ENCODE data around the gene RIMKLB. TPM values are rescaled to one million over a fixed set of nuclear protein-coding genes. Genes with fewer than 3 reads are reported as not detected.

RIMKLB gene
- total RNA-seq, 1 donor from 2014 or later = 42.6 TPM

DNA sequence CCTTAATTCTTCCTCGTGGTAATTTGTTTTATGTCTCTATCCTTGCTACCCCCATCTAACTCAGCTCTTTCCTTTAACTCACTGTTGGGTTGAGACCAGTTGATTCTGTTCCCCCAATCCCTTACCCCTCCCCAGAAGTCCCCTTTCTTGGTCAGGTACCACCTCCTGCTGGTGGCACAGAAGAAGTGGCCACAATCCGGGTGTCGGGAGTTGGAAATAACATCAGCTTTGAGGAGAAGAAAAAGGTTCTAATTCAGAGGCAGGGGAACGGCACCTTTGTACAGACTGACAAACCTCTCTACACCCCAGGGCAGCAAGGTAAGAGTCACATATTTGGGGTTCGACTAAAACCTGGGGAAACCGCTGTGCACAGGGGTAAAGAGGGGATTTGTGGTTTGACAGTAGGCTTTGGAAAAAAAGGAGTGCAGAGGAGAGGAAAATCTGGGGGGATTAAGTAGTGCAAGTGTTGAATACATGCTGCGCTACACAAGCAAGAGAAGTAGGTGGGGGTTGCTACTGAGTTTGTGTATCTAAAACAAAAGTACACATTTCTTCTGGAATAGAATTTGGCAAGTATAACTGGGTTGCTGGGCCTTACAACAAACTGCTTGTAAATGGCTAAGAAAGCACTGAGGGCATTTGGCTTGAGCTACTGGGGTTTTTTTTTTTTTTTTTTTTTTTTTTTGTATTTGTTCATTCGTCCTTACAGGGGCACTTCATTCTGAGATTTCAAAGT, 125.9 kb downstream of the RIMKLB start:
- Histone ChIP-seq H3K27me3 (ENCODE audit: control insufficient read depth, insufficient read depth, low read length) (no peaks in the 10 kb centered on the region), H3K36me3 (ENCODE audit: control insufficient read depth, insufficient read depth, low read length) (no peaks in the 10 kb centered on the region), H3K4me3 (ENCODE audit: low read depth, low read length) (peak overlapping the region; percentile 13)
- no peak for DNase-seq (ENCODE audit: low read depth)
- TF ChIP-seq, protein P1, sequence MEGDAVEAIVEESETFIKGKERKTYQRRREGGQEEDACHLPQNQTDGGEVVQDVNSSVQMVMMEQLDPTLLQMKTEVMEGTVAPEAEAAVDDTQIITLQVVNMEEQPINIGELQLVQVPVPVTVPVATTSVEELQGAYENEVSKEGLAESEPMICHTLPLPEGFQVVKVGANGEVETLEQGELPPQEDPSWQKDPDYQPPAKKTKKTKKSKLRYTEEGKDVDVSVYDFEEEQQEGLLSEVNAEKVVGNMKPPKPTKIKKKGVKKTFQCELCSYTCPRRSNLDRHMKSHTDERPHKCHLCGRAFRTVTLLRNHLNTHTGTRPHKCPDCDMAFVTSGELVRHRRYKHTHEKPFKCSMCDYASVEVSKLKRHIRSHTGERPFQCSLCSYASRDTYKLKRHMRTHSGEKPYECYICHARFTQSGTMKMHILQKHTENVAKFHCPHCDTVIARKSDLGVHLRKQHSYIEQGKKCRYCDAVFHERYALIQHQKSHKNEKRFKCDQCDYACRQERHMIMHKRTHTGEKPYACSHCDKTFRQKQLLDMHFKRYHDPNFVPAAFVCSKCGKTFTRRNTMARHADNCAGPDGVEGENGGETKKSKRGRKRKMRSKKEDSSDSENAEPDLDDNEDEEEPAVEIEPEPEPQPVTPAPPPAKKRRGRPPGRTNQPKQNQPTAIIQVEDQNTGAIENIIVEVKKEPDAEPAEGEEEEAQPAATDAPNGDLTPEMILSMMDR (IDR thresholded peaks at IDR 0.05; ENCODE audit: insufficient read depth, low read length, severe bottlenecking) = peak; percentile 43
- FAIRE-seq = no peak

DNA sequence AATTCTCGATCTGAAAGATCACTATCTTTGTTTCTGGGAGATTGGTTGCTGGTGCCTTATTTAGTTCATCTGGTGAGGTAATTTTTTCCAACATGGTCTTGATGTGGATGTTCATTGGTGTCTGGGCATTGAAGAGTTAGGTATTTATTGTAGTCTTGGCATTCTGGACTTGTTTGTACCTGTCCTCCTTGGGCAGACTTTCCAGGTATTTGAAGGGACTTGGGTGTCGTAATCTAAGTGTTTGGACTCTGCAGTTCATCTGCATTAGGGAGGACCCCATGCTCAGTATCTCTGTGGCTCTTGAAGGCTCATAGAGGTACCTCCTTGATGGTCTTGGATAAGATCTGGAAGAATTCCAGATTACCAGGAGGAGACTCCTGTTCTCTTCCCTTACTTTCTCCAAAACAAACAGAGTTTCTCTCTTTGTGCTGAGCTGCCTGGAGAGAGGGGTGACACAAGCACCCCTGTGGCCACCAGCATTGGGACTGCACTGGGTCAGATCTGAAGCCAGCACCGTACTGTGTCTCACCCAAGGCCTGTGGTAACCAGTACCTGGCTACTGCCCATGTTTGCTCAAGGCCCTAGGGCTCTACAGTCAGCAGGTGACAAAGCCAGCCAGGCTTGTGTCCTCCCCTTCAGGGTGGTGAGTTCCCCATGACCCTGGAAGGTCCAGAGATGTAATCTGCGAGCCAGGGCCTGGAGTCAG, 129.9 kb downstream of the RIMKLB start:
- TF ChIP-seq, protein P1 (IDR thresholded peaks at IDR 0.05; ENCODE audit: insufficient read depth, low read length, severe bottlenecking) = no peak
- DNase-seq (ENCODE audit: low read depth) = peak; percentile 83
- Histone ChIP-seq H3K4me3 (ENCODE audit: low read depth, low read length) (no peak overlapping the region), H3K36me3 (ENCODE audit: control insufficient read depth, insufficient read depth, low read length) (no peaks in the 10 kb centered on the region), H3K27me3 (ENCODE audit: control insufficient read depth, insufficient read depth, low read length) (no peaks in the 10 kb centered on the region)
- no peak for FAIRE-seq

DNA sequence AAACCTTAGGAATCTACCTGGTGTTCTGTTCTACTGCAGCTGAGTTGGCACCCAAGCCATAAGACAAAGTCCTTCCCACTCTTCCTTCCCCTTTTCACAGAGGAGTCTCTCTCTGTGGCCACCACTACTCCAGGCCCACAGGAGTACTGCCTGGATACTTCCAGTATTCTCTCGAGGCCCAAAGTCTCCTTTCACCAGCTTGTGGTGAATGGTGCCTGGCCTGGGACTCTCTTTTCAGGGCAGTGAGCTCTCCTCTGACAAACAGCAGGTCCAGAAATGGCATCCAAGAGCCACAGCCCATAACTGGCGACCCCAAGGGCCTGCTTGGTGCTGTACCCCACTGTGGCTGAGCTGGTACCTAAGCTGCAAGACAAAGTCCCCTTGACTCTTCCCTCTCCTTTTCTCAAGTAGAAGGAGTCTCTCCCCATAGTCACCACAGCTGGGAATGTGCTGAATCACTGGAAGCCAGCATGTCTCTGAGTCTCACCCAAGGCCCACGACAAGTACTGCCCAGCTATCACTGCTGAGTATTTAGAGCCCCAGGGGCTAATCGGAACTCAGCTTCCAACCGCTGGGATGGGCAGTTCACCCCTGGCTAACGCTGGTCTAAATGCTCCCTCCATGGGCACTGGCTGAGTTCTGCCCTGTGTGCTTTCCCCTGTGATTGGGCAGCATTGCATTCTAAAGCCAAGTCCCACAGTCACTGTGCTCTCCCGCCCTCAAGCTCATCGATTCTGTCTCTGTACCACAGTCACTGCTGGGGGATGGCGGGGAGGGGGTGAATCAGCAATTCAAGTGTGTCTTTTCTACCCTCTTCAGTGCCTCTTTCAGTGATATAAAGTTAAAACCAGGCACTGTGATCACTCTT, 130.7 kb downstream of the RIMKLB start:
- Histone ChIP-seq H3K4me3 (ENCODE audit: low read depth, low read length) (no peak overlapping the region), H3K27me3 (ENCODE audit: control insufficient read depth, insufficient read depth, low read length) (no peaks in the 10 kb centered on the region), H3K36me3 (ENCODE audit: control insufficient read depth, insufficient read depth, low read length) (no peaks in the 10 kb centered on the region)
- peak; percentile 42 for DNase-seq (ENCODE audit: low read depth)
- FAIRE-seq = no peak
- TF ChIP-seq, protein P1 (IDR thresholded peaks at IDR 0.05; ENCODE audit: insufficient read depth, low read length, severe bottlenecking) = no peak

DNA sequence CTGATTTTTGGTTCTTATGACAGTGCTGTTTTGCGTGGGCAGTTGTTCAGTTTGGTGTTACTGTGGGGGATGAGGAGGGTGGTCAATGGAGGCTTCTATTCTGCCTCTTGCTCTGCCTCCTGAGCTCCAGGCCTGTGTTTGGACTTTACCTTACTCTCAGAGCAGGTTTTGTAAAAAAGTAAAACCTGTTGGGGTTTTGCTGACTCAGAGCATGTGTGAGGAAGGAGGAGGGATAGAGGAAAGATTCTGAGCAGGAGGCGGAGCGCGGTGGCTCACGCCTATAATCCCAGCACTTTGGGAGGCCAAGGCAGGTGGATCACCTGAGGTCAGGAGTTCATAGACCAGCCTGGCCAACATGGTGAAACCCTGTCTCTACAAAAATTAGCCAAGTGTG, 131.3 kb downstream of the RIMKLB start:
- Histone ChIP-seq H3K36me3 (ENCODE audit: control insufficient read depth, insufficient read depth, low read length) (no peaks in the 10 kb centered on the region), H3K27me3 (ENCODE audit: control insufficient read depth, insufficient read depth, low read length) (no peaks in the 10 kb centered on the region), H3K4me3 (ENCODE audit: low read depth, low read length) (no peak overlapping the region)
- no peak for DNase-seq (ENCODE audit: low read depth)
- TF ChIP-seq, protein P1 (IDR thresholded peaks at IDR 0.05; ENCODE audit: insufficient read depth, low read length, severe bottlenecking) = no peak
- no peak for FAIRE-seq

GRCh38 chr12:8829621-8830020, 131.8 kb downstream of the RIMKLB start:
- Histone ChIP-seq H3K27me3 (ENCODE audit: control insufficient read depth, insufficient read depth, low read length) (no peaks in the 10 kb centered on the region), H3K4me3 (ENCODE audit: low read depth, low read length) (no peak overlapping the region), H3K36me3 (ENCODE audit: control insufficient read depth, insufficient read depth, low read length) (no peaks in the 10 kb centered on the region)
- TF ChIP-seq, protein P1 (IDR thresholded peaks at IDR 0.05; ENCODE audit: insufficient read depth, low read length, severe bottlenecking) = no peak
- FAIRE-seq (no peak), DNase-seq (ENCODE audit: low read depth) (no peak)
